HG02678 (cell line): ENCODE measurements around the gene GAB1.
A peak's percentile ranks its signal among the peaks of the same experiment; 100 is the strongest.

Experiments used
- ATAC-seq: cut with Tn5 transposase; IDR thresholded peaks from one replicate; pipeline ENCODE4 v1.9.1; 2021; ENCODE audit warnings: mild to moderate bottlenecking, moderate library complexity; ENCODE audit not compliant: unreplicated experiment

GAB1 gene

GRCh38 chr4:143336781-143337599 is at the start of gene GAB1:
TSS of gene GAB1 (plus strand) at chr4:143336876. CDS start at chr4:143337189, 313 bp downstream.
- ATAC-seq = peak; percentile 67

GRCh38 chr4:143287572-143287923 is 49.1 kb upstream of the GAB1 start:
- no peak for ATAC-seq

- no peak for ATAC-seq
Observed at GRCh38 chr4:143288171-143288570, 48.5 kb upstream of the GAB1 start.

- ATAC-seq = no peak
Observed at GRCh38 chr4:143289370-143289769, 47.3 kb upstream of the GAB1 start.

GRCh38 chr4:143291314-143291713 is 45.4 kb upstream of the GAB1 start:
- ATAC-seq = no peak

GRCh38 chr4:143292858-143293257 is 43.8 kb upstream of the GAB1 start:
- no peak for ATAC-seq

GRCh38 chr4:143294310-143294709 is 42.4 kb upstream of the GAB1 start:
- no peak for ATAC-seq

- no peak for ATAC-seq
Observed at GRCh38 chr4:143294710-143295275, 41.9 kb upstream of the GAB1 start.

- ATAC-seq = no peak
Observed at GRCh38 chr4:143296397-143297067, 40.1 kb upstream of the GAB1 start.

- no peak for ATAC-seq
Observed at GRCh38 chr4:143300860-143301259, 35.8 kb upstream of the GAB1 start.

- ATAC-seq = no peak
Observed at GRCh38 chr4:143302536-143302935, 34.1 kb upstream of the GAB1 start.

GRCh38 chr4:143306788-143307187 is 29.9 kb upstream of the GAB1 start:
- no peak for ATAC-seq

- no peak for ATAC-seq
Observed at GRCh38 chr4:143307531-143307930, 29.1 kb upstream of the GAB1 start.

- no peak for ATAC-seq
Observed at GRCh38 chr4:143308377-143308776, 28.3 kb upstream of the GAB1 start.

GRCh38 chr4:143311924-143312323 is 24.8 kb upstream of the GAB1 start:
- no peak for ATAC-seq

GRCh38 chr4:143313521-143313920 is 23.2 kb upstream of the GAB1 start:
- no peak for ATAC-seq

- ATAC-seq = no peak
Observed at GRCh38 chr4:143313996-143314395, 22.7 kb upstream of the GAB1 start.

GRCh38 chr4:143320113-143320512 is 16.6 kb upstream of the GAB1 start:
- ATAC-seq = no peak

- no peak for ATAC-seq
Observed at GRCh38 chr4:143326735-143327134, 9.9 kb upstream of the GAB1 start.

GRCh38 chr4:143329985-143330384 is 6.7 kb upstream of the GAB1 start:
- no peak for ATAC-seq

GRCh38 chr4:143335979-143336780 is 496 bp upstream of the GAB1 start:
- peak; percentile 57 for ATAC-seq
